Amniotic stem cell (primary cell): ENCODE measurements around the gene TRAF1.

Experiments
- DNase-seq: peaks from one replicate; lab custom pipeline; 2025; lab: John Stamatoyannopoulos, UW

The TRAF1 gene

GRCh38 chr9:120924698-120925534 is 1.7 kb downstream of the TRAF1 start:
- DNase-seq: no peak

DNA sequence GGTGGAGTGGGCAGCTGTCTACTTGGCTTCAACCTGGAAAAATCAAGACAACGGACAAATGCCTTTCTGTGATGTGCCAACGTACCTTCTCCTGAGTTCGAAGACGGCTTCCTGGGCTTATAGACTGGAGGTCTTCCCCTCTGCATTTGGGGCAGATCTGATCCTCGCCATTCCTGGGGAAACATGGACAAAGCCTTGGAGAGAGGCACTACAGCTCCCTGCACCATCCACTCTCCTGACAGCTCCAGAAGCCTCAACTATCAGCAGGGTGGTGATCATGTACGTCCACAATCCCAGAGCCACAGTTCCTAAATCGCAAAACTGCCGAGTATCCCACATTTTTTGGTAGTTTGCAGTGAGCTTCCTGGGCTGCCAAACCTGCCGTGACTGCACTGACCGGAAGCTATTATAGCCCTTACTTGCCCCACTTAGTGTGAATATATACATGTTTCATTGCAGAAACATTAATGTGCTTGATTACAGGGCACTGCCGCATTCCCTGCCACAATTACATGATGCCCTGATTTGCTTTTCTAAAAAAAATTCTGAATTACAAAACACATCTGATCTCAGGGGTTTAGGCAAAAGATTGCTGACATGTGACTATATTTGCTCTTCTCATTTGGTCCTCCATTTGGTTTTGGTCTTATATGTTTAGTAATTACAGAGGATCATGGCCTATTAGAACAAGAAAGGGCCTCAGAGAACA is 2.8 kb downstream of the TRAF1 start:
- DNase-seq: no peak

GRCh38 chr9:120922404-120923195 is 4.0 kb downstream of the TRAF1 start:
- DNase-seq: no peak

GRCh38 chr9:120921661-120922181 is 4.9 kb downstream of the TRAF1 start:
- DNase-seq: no peak

- DNase-seq: no peak
Measured at GRCh38 chr9:120920806-120921178, 5.8 kb downstream of the TRAF1 start.

- DNase-seq: no peak
Measured at GRCh38 chr9:120919843-120920805, 6.5 kb downstream of the TRAF1 start.

- DNase-seq: no peak
Measured at GRCh38 chr9:120918931-120919842, 7.4 kb downstream of the TRAF1 start.

- no peak for DNase-seq
Measured at GRCh38 chr9:120917929-120918762, 8.4 kb downstream of the TRAF1 start.

GRCh38 chr9:120916991-120917880 is 9.4 kb downstream of the TRAF1 start:
- DNase-seq: no peak

GRCh38 chr9:120916588-120916987 is 10.0 kb downstream of the TRAF1 start:
- peak; percentile 32 for DNase-seq

GRCh38 chr9:120915854-120916470 is 10.6 kb downstream of the TRAF1 start:
- DNase-seq: no peak

DNA sequence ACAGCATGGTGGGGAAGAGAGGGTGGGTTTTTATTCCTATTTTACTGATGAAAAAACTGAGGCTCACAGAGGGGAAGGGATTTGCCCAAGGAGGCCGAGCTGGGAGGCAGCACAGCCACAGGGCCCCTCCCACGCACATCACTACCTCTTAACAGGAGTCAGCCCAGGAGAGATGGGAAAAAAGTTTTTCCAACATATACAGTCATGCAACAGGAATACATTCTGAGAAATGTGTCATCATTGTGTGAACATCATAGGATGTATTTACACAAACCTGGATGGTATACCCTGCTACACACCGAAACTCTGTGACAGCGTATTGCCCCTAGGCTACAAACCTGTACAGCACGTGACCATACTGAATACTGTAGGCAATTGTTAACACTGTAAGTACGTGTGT is 11.6 kb downstream of the TRAF1 start:
- DNase-seq: no peak

DNA sequence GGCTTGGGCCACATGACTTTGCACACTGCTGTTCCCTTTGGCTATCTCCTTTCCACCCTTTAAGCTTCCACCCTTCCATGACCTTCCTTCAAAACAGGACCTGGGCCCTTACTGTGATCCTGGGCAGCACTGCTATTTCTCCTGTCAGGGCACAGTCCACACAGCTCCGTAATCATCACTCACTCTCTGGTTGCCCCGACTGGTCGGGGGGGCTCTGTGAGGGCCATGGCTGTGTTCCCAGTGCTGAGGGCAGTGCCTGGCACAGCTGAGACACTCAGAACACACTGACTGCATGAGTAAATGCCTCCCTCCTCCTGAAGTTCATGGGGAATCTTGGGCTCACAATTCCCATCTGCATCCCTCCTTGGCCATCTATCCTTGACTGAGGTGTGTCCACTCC is 12.2 kb downstream of the TRAF1 start:
- no peak for DNase-seq

- no peak for DNase-seq
Measured at GRCh38 chr9:120913647-120914264, 12.8 kb downstream of the TRAF1 start.

DNA sequence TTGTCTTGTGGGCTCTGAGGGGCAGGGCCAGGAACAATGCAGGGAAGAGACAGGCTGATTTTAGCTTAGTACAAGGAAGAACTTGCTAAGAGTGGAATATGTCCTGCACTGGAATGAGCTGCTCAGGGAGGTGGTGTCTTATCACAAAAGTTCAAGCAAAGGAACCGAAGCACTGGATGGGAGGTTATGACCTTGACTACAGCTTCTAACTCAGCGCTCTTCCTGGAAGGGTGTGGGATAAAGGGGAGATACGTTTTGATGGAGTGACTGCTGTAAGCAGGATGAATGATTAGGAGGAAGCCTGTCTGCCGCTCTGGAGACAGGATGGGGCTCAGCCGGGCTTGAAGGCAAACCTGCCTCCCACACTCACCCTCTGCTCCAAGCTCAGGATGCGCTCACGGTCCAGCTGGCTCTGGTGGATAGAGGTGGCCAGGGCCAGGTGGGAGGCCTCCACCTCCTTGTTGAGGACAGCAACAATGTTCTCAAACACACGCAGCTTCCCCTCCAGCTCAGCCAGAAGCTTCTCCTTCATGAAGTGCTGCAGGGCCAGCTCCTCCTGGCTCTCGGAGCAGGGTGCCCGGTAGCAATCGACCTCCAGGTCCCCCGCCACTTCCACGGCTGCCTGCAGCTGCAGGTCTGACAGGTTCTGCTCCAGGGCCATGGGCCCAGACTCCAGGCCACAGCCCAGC is 13.5 kb downstream of the TRAF1 start:
- DNase-seq: no peak

DNA sequence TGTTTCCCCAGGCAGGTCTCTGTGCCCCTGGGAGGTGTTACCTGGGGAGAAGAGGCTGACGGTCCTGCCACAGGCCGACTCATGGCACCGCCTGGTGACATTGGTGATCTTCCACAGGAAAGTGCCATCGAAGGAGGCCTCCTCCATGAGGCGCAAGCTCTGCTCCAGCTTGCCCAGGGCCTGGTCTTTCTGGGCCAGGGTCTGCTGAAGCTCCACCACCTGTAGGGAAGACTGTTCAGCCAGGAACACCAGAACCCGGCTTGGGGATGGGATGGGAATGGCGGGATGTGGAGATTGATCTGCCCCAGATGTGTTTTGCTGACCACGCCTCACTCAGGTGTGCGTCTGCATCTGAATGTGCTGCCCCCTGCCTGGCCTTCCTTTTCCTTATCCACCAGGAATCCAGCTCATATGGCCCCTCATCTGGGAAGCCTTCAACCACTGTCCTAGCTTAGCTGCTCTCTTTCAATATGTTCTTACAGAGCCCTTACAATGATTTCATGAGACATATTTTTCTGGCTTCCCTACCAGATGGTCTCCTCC is 15.2 kb downstream of the TRAF1 start:
- DNase-seq: no peak
